Fibroblast of lung (primary cell): ENCODE measurements around the gene EXOC3L2. TPM values are rescaled to one million over a fixed set of nuclear protein-coding genes. Genes with fewer than 3 reads are reported as not detected.

ENCODE experiments used
- DNase-seq, 2 donors: peaks; one replicate each; pipeline versions ENCODE4 v3.0.0 to v3.0.0-alpha.2; 2010; ENCODE audit warnings: low read depth in 2 of 2
- H2AFZ ChIP-seq: 2 replicates; pipeline ENCODE4 v1.5.1; 2012; ENCODE audit warnings: low read length, control low read depth, inconsistent platforms
- H3K27ac ChIP-seq: 2 replicates; pipeline ENCODE4 v1.5.1; 2011; ENCODE audit warnings: low read length, control low read depth; ENCODE audit not compliant: insufficient read depth
- H3K27me3 ChIP-seq: 2 replicates; pipeline ENCODE4 v1.5.1; 2011; ENCODE audit warnings: mild to moderate bottlenecking, low read length; ENCODE audit not compliant: control insufficient read depth, insufficient read depth
- H3K36me3 ChIP-seq: 2 replicates; pipeline ENCODE4 v1.5.1; 2011; ENCODE audit warnings: low read length; ENCODE audit not compliant: control insufficient read depth, insufficient read depth
- H3K4me1 ChIP-seq: 2 replicates; pipeline ENCODE4 v1.5.1; 2011; ENCODE audit warnings: low read length; ENCODE audit not compliant: control insufficient read depth, insufficient read depth; ENCODE audit errors: extremely low read depth
- H3K4me2 ChIP-seq: 2 replicates; pipeline ENCODE4 v1.5.1; 2011; ENCODE audit warnings: low read length, control low read depth; ENCODE audit not compliant: insufficient read depth; ENCODE audit errors: extremely low read depth
- H3K4me3 ChIP-seq, 4 experiments: fragments of 200-600 bp in 1 of 4; sonication (generic) in 1 of 4; replicated peaks in 1 of 4; 2 replicates each; pipeline ENCODE4 v1.5.1; 2011 to 2016; ENCODE audit warnings: low read length in 4 of 4, low read depth in 3 of 4, mild to moderate bottlenecking in 3 of 4, control low read depth in 2 of 4, inconsistent platforms in 1 of 4, mixed read lengths in 1 of 4; ENCODE audit not compliant: insufficient read depth in 1 of 4; ENCODE audit errors: control extremely low read depth in 1 of 4
- H3K79me2 ChIP-seq: 2 replicates; pipeline ENCODE4 v1.5.1; 2012; ENCODE audit warnings: mild to moderate bottlenecking, low read length, inconsistent platforms; ENCODE audit not compliant: control insufficient read depth, insufficient read depth
- H3K9ac ChIP-seq: 2 replicates; pipeline ENCODE4 v1.5.1; 2011; ENCODE audit warnings: mild to moderate bottlenecking, low read length, control low read depth; ENCODE audit not compliant: insufficient read depth
- H3K9me3 ChIP-seq: 2 replicates; pipeline ENCODE4 v1.5.1; 2012; ENCODE audit warnings: low read depth, low read length; ENCODE audit not compliant: control insufficient read depth, insufficient read depth
- H4K20me1 ChIP-seq: 2 replicates; pipeline ENCODE4 v1.5.1; 2011; ENCODE audit warnings: low read length; ENCODE audit not compliant: control insufficient read depth, insufficient read depth; ENCODE audit errors: extremely low read depth
- CTCF ChIP-seq, 2 donors: IDR thresholded peaks in 1 of 2; conservative IDR thresholded peaks in 1 of 2; 1 replicate in 1 of 2; 2 replicates in 1 of 2; pipeline ENCODE4 v1.5.1; 2011 to 2012; ENCODE audit warnings: low read length in 2 of 2, control low read depth in 1 of 2, inconsistent platforms in 1 of 2, low read depth in 1 of 2, mild to moderate bottlenecking in 1 of 2
- EZH2 ChIP-seq: IDR thresholded peaks from 2 replicates; pipeline ENCODE4 v1.5.1; 2012; ENCODE audit warnings: low read length, control low read depth, mild to moderate bottlenecking; ENCODE audit errors: missing control alignments
- polyA plus RNA-seq, 2 donors: library from polyadenylated mRNA; depleted of rRNA in 1 of 2; stranded (reverse) in 1 of 2; unstranded in 1 of 2; fragments of >200 nt; gene quantifications; 2 replicates each; pipeline ENCODE4 v1.2.1, GENCODE V29; 2011 to 2012; ENCODE audit warnings: missing spikeins in 1 of 2
- total RNA-seq: library from RNA; depleted of rRNA; stranded (reverse); fragments of >200 nt; gene quantifications from 2 replicates; pipeline ENCODE4 v1.2.1, GENCODE V29; 2014

EXOC3L2 gene
- total and polyA plus RNA-seq, 2 donors (not counting 1 experiment from before 2014, with no cell fraction given): not detected

- no peak for TF ChIP-seq CTCF (conservative IDR thresholded peaks at IDR 0.05 in 1 of 2, IDR thresholded peaks at IDR 0.05 in 1 of 2; ENCODE audit: low read depth in 1 of 2, low read length in 2 of 2)
- TF ChIP-seq EZH2: no peak
Measured at GRCh38 chr19:45280471-45280961, 35.3 kb upstream of the EXOC3L2 start.

GRCh38 chr19:45279587-45280192 lies 34.5 kb upstream of the EXOC3L2 start:
- Histone ChIP-seq H3K79me2 (no peaks in the 10 kb centered on the region), H3K27me3 (no peaks in the 10 kb centered on the region), H3K4me3 (no peak overlapping the region), H3K9ac (no peak overlapping the region), H3K4me1 (no peaks in the 10 kb centered on the region), H3K9me3 (no peaks in the 10 kb centered on the region), H2AFZ (no peak overlapping the region), H3K36me3 (peaks cover 4% of the 10 kb centered on the region), H4K20me1 (no peaks in the 10 kb centered on the region), H3K27ac (no peak overlapping the region), H3K4me2 (no peak overlapping the region)
- no peak for DNase-seq
- TF ChIP-seq EZH2: no peak
- no peak for TF ChIP-seq CTCF (conservative IDR thresholded peaks at IDR 0.05 in 1 of 2, IDR thresholded peaks at IDR 0.05 in 1 of 2; ENCODE audit: low read depth in 1 of 2, low read length in 2 of 2)

More at GRCh38 chr19:45280471-45280961, 35.3 kb upstream of the EXOC3L2 start:
- DNase-seq: no peak
- Histone ChIP-seq H3K4me1 (no peaks in the 10 kb centered on the region), H3K27ac (no peak overlapping the region), H3K36me3 (peaks cover 4% of the 10 kb centered on the region), H3K4me3 (no peak overlapping the region), H3K27me3 (no peaks in the 10 kb centered on the region), H3K9me3 (no peaks in the 10 kb centered on the region), H2AFZ (no peak overlapping the region), H3K4me2 (no peak overlapping the region), H3K79me2 (no peaks in the 10 kb centered on the region), H3K9ac (no peak overlapping the region), H4K20me1 (no peaks in the 10 kb centered on the region)

GRCh38 chr19:45278087-45278486 lies 32.9 kb upstream of the EXOC3L2 start:
- Histone ChIP-seq H3K79me2 (no peaks in the 10 kb centered on the region), H2AFZ (no peak overlapping the region), H3K4me2 (no peak overlapping the region), H3K4me1 (no peaks in the 10 kb centered on the region), H3K27me3 (no peaks in the 10 kb centered on the region), H3K9me3 (no peaks in the 10 kb centered on the region), H3K4me3 (no peak overlapping the region), H3K9ac (no peak overlapping the region), H3K27ac (no peak overlapping the region), H4K20me1 (no peaks in the 10 kb centered on the region), H3K36me3 (peaks cover 6% of the 10 kb centered on the region)
- TF ChIP-seq CTCF (conservative IDR thresholded peaks at IDR 0.05 in 1 of 2, IDR thresholded peaks at IDR 0.05 in 1 of 2; ENCODE audit: low read depth in 1 of 2, low read length in 2 of 2) (no peak), EZH2 (no peak)
- no peak for DNase-seq
